Activated CD4-positive, alpha-beta T cell treated with anti-CD3 and anti-CD28 coated beads, Interleukin-2, amount 50 U/mL, for 16 hours (primary cell): ENCODE measurements around the gene COL5A1.

Experiments used
- DNase-seq: peaks from one replicate; pipeline ENCODE4 v3.0.0-alpha.2; 2020

COL5A1 gene

GRCh38 chr9:134825025-134825424, 183.4 kb downstream of the COL5A1 start:
- no peak for DNase-seq

GRCh38 chr9:134826336-134827285, 185.0 kb downstream of the COL5A1 start:
- no peak for DNase-seq

DNA sequence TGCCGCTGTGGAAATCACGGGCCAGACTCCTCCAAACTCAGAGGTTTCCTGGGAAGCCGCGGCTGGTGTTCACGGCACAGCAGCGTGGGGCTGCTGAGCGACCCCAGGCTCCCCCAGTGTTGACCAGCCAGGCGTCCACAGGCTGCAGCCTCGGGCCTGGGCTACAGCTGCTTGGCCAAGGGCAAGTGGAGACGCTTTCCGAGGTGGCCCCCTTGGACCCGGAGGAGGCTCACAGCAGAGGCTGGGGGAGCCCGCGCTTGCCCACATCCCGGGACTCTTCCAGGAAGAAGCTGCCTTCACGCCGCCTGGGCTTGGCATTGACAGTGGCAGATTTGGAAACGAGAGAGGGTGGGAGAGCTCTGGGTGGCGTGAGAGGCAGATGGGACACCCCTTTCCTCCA, 186.0 kb downstream of the COL5A1 start:
- DNase-seq: no peak

- DNase-seq: no peak
Measured at GRCh38 chr9:134827993-134828392, 186.4 kb downstream of the COL5A1 start.

DNA sequence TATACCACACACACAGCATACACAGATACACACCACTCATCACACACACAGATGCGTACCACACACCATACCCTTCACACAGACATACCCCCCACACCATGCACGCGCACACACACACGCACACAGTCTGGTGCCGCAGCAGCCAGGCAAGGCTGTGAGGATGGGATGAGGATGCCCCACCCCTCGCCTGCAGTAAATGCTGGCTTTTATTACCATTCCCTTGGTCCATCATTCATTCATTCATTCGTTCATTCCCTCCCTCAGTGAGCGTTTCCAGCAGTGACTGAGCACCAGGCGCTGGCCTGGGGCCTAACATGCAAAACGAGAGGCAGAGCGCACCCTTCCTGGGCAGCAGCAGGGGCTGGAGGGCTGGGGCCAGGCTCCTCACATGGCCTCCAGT, 187.3 kb downstream of the COL5A1 start:
- no peak for DNase-seq

DNA sequence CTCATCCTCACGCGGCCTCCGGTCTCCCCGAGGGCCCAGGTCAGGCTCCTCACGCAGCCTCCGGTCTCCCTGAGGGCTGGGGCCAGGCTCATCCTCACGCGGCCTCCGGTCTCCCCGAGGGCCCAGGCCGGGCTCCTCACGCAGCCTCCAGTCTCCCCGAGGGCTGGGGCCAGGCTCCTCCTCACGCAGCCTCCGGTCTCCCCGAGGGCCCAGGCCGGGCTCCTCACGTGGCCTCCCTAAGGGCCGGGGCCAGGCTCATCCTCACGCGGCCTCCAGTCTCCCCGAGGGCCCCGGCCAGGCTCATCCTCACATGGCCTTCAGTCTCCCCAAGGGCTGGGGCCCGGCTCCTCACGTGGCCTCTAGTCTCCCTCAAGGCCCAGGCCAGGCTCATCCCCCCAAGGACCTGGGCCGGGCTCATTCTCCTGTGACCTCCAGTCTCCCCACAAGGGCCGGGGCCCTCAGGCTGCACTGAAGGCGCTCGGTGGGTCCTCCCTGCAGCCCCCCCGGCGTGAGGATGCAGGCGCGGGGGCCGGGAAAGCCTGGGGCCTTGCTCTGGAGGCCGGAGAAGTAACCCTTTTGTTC, 187.8 kb downstream of the COL5A1 start:
- DNase-seq: no peak

- no peak for DNase-seq
Measured at GRCh38 chr9:134830126-134830525, 188.5 kb downstream of the COL5A1 start.

- no peak for DNase-seq
Measured at GRCh38 chr9:134830926-134831720, 189.5 kb downstream of the COL5A1 start.

DNA sequence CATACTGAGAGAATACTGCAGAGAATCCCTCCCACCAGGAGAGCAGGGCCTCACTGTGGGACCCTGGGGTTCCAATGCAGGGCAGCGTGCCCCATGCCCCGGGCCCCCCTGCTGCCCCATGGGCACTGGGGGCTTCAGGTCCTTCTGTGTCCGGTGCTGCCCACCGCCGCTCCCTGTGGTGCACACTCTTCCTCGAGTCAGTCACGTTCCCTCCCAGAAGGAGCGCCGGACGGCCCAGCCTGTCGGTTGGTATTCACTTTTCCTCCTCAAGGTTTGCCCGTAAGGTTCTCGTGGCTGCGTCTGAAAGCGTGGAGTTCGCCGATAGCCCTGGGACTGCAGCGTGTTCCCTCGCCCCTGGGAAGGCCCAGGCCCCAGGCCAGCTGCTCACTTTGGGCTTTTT, 190.9 kb downstream of the COL5A1 start:
- DNase-seq: no peak

DNA sequence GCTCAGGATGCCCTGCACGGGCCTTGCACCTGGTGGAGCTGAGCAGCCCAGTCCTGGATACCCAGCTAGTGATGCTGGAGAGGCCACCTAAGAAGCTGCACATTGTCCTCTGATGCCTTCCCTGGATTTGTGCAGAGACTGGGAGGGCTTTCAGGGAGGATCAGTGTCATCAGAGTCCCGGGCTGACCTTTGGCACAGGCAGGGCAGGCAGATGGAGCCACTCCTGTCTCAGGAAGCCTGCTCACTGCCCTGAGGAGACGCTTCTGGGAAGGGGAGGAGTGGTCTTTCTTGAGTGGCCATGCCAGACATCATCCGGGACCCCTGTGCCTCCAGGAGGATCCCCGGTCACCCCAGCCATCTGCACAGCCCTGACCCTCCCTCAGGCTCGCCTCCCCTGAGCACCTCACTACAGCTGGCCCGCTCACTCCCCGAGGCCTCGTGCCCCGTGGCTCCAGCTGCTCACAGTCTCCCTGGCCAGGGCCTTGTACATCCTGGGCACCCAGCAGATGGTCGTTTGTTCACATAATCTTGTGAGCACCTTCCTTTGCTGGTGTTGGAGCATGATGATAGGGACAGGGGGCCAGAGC, 191.8 kb downstream of the COL5A1 start:
- no peak for DNase-seq

DNA sequence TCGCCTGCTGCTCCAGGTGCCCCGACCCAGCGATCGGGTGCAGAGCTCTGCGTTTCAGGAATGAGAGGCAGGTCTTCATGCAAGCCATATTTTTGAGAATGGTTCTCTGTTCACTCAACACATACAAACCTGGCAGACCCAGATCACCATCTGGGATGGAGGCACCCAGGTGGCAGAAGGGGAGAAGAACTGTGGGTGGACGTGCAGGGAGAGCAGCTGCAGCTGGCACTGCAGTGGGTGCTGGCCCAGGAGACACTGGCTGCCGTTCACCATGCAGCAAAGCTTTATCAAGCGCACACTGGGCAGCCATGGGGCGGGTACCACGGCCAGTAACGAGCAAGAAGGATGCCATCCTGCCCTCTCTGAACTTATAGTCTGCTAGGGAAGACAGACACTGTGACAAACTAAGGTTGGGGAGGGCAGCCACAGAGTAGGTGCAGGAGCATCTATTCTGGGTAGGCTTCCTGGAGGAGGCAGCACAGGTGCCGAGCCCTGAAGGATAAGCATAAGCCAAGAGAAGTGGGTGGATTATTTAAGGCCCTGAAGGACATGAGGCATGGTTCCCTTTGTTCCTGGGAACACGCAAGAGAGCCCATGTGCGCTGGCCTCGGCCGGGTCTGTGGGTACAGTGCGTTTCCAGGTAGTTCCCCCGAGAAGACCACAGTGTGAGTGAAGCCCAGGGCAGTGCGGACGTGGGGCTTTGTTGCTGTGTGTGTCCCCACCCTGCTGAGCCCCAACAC, 192.8 kb downstream of the COL5A1 start:
- DNase-seq: no peak

- DNase-seq: no peak
Measured at GRCh38 chr9:134834957-134835419, 193.4 kb downstream of the COL5A1 start.

- DNase-seq: no peak
Measured at GRCh38 chr9:134835448-134835847, 193.8 kb downstream of the COL5A1 start.

GRCh38 chr9:134835987-134836386, 194.4 kb downstream of the COL5A1 start:
- DNase-seq: no peak

DNA sequence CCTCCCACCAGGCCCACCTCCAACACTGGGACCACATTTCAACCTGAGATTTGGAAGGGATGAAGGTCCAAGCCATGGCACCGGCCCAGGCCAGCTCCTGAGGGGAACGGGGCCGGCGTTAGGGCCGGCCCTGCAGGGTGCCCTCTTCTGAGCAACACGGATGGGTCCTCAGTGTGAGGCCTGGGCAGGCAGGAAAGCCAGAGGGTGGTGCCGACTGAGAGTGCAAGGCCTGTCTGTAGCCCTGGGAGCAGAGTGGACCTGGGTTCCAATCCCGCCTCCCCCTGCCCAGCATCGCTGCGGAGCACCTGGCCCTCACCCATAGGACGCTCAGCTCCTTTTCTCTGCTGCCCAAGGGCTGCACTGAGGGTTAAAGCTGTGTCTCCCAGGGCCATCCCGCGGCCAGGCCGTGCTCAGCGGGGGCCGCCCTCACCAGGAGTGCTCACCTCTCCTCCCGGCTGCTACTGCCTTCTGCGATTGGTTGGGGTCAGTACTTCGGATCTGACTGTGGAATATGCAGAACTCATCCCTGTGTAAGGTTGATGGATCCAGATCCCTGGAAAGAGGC, 194.9 kb downstream of the COL5A1 start:
- DNase-seq: no peak

- DNase-seq: no peak
Measured at GRCh38 chr9:134837529-134837928, 195.9 kb downstream of the COL5A1 start.

DNA sequence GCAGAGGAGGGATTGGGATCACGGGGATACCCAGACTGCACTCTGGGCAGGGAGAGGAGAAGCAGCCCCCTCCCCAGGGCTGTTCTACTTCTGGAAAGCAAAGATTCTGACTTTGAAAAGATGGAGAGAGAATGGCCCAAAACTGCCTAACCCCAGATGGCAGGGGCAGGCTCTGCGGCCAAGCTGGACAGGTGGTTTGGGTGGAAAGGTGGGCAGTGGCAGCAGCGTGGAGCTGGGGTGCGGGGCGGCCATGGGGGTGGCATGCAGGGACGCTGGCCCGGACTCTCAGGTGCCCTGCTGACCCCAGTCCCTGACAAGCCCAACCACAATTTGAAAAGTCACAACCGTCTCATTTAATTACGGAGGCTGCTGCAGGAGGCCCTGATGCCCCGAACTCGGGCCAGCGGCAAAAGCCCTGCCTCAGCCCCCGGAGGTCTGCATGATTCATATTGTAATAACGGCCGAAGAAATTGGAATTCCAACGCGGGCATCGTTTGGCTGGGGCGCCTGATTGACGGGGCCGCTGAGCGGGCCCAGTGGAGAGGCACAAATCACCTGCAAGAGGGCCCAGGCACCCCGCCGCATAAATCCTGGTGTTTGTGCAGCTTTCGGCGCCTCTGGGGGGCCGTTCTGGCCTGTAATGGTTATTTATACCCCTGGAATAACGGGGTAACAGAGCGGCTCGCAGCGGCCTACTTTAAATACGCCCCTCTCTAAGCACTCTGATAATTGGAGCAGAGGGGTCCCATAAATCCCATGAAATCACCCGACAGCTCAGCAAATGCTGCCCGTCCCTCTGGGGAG, 197.2 kb downstream of the COL5A1 start:
- no peak for DNase-seq

GRCh38 chr9:134839455-134840125, 198.0 kb downstream of the COL5A1 start:
- DNase-seq: no peak

DNA sequence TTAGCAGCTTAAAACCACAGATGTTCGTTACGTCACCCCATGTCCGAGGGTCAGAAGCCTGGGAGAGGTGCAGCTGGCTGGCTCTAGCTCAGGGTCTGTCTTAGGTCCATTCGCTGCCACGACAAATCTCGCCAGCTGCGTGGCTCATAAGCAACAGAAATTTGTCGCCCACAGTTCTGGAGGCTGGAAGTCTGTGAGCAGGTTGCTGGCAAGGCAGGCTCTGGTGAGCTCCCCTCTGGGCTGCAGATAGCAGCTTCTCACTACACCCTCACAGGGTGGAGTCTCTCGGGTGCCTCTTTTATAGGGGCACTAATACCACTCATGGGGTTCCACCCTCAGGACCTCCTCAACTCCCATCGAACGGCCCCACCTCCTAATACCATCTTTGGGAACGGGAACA, 198.9 kb downstream of the COL5A1 start:
- no peak for DNase-seq

- no peak for DNase-seq
Measured at GRCh38 chr9:134841180-134841904, 199.7 kb downstream of the COL5A1 start.
